Measurements from ENCODE around the gene SLC27A6.
A peak's percentile ranks its signal among the peaks of the same experiment; 100 is the strongest.

The SLC27A6 gene

DNA sequence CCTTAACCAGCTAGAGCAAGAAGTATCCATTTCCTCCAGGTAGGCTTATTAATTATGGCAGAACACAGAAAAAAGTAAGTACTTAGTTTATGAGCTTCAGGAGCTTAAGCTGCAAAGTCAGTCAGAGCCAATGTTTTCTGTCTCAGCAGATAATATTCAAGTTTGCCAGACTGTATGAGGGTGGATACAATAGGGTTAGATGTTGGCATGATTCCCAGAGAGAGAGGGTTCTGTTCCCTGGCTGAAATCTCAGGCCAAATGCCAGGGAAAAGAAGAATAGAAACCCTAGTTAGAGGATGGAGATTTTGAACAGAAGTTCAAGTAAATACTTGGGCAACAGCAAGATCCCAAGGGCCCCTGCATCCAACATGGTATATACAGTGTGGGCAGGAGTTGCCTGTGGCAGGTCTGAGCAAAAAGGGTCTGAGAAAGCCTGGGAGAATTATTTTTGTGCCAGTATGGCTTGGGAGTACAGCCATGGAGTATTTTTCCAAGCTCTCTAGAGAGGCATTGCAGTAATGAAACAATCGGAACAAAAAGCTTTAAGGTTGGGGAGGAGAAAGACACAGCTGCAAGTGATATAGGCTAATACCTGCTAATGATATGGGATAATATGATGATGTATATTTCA lies 98.3 kb downstream of the SLC27A6 start:
- no peak for DNase-seq (ENCODE audit: low spot score)

DNA sequence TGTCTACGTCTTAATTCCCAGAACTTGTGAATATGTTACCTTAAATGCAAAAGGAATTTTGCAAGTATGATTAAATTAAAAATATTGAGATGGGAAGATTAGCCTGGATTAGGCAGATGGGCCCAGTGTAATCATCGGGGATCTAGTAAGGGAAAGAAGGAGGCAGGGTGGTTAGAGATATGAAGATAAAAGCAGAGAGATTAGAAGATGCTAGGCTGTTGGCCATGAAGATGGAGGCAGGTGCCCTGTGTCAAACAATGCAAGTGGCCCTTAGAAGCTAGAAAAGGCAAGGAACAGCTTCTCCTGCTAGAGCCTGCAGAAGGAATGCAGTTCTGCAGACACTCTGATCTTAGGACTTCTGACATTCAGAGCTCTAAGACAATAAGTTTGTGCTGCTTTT lies 100.4 kb downstream of the SLC27A6 start:
- no peak for DNase-seq (ENCODE audit: low spot score)

DNA sequence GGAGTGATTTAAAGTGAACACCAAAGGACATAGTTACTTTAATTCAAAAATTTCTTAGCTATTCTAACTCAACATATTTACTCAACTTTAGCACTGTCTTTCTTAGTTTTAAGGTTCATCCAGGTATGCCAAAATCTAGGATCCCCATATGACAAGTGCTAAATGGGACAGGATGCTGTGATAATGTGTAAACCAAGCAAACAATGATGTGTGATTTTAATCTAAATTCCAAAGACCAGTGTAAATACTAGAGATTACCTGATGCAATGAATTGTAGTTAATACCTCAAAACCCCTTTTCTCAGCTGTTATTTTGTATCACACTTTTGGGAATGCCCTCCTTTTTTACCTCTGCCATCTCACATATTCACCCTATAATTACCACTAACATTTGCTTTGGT lies 102.5 kb downstream of the SLC27A6 start:
- DNase-seq (ENCODE audit: low spot score): no peak

DNA sequence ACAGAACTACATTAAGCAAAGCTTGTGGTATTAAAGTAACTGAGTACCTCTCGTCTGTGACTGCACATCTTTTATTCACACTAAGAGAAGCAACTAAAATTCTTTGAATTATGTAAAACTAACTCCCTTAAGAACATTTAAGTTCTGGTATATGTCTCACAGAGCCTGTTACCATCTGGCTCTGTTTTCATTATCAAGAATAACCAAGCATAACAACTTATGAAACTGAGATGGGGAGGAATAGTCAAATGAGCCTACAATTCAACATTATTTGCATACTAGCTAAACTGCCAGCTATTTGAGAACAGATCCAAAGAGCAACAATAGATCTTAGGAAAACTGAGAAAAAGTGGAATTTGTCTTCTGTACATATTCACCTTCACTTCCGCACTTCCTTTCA lies 104.0 kb downstream of the SLC27A6 start:
- DNase-seq (ENCODE audit: low spot score): no peak

DNA sequence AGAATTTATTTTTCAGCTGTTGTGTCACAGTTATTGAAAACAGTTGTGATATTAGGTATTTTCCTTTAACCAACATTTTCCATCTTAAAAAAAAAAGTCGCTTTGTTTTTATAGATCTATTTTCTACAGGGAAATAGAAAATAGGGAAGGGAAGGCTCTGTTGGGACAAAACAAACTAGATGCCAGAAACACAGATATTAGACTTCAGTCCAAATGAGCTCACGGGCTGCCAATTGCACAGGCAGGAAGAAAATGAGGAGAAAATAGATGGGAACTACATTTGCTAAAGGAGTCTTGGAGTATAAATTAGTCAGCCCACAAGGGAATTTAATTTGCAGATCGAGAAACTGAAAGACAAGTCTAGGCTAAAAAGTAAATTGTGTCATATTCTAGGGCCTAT lies 107.8 kb downstream of the SLC27A6 start:
- no peak for DNase-seq (ENCODE audit: low spot score)

DNA sequence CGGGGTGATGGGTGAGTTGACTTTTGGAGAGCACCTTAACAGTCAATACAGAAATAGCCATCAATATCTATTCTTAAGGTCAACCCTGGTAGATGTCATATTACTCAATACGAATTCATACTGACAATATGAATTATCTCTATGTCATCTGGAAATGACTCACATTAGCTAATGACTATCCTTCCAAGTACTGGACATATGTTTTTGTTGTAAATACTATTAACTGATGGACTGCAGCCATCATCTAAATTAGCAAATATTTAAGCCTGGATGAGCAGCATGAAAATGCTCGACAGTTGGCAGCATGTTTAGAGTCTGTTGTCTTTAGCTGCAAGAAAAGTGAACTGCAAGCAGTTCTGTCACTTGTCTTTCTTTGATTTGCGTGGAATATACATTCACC lies 109.6 kb downstream of the SLC27A6 start:
- DNase-seq (ENCODE audit: low spot score): peak; percentile 35

DNA sequence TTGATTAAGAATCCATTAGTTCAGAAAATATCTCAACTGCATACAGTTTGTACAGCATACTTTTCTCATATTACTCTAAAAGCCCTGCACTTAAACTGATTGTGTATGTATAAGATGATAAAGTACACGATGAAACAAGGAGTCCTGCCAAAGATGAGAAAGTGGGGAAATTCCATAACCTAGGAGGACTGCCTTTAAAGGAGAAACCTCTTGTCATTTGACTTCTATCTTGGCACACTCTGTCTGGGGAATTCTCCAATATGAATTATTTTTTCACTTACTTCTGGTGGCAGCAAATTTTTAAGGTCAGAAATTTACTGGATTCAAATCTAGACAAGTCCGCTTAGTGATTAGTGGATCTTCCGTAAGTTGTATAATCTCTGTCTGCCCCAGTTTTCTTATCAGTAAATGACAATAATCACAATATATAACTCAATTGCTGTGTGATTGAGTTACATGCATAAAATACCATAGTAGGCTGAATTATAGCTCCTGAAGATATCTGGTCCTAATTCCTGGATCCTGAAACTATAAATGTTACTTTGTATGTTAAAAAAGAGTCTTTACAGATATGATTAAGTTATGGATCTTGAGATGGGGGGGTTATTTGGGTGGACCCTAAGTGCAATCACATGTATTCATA lies 112.3 kb downstream of the SLC27A6 start:
- no peak for DNase-seq (ENCODE audit: low spot score)

DNA sequence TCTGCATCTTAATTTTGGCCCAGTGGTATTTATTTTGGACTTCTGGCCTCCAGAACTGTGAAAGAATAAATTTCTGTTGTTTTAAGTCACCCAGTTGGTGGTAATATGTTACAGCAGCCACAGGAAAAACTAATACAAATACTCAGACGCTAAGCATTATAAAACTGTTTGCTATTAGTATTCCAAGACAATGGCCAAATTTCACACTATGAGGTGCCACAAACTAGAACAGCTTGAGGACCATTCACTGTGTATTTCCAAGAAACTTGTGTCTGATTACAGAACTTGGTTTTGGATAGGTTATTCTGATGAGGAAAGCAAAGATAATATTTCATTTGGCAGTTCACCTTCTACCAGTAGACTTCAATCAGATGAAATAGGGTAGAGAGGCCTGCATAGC lies 113.0 kb downstream of the SLC27A6 start:
- no peak for DNase-seq (ENCODE audit: low spot score)

DNA sequence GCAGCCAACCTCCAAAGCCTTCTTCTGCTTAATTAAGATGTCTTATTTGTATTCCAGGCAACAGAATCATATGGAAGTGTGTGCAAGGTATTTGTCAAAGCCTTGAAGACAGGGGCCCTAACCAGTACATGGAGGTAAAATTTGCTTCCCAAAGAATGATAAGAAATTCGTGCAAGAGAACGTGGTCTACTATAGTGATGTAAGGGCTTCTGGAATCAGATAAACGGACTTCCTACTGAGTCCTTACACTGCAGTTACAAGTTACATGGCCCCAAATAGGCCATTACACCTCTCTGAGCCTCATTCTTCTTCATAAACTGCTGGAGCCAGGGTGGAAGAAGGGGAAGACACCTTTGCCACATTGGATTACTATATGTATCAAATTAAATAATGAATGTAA lies 113.4 kb downstream of the SLC27A6 start:
- no peak for DNase-seq (ENCODE audit: low spot score)

DNA sequence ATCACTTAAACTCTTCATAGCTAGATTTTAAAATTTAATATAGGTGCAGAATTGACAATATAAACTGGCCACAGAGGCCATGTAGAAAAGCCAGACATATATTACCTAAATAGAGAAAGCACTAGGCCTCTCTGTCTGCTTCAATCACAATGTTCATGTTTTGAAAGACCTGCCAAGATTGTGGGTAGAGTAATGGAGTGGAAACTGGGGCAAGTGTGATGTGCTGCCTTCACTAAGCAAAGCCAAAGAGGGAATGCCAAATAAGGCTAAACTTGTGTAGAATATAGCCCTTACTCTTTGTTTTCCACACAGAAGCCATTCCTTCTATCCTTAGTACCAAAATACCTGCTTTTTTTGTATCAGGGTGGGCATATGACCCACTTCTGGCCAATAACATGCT lies 114.2 kb downstream of the SLC27A6 start:
- DNase-seq (ENCODE audit: low spot score): no peak

DNA sequence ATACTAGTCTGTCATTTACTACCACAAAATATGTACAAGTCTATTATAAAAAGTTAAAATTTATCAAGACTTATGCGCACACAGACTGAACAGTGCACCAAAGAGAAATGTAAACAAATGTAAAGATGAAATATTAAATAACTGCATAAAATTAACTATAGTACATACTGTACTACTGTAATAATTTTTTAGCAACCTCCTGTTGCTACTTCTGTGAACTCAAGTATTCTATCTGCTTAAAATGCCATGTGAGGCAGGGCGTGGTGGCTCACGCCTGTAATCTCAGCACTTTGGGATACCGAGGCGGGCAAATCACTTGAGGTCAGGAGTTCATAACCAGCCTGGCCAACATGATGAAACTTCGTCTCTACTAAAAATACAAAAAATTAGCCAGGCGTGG lies 115.5 kb downstream of the SLC27A6 start:
- DNase-seq (ENCODE audit: low spot score): no peak

DNA sequence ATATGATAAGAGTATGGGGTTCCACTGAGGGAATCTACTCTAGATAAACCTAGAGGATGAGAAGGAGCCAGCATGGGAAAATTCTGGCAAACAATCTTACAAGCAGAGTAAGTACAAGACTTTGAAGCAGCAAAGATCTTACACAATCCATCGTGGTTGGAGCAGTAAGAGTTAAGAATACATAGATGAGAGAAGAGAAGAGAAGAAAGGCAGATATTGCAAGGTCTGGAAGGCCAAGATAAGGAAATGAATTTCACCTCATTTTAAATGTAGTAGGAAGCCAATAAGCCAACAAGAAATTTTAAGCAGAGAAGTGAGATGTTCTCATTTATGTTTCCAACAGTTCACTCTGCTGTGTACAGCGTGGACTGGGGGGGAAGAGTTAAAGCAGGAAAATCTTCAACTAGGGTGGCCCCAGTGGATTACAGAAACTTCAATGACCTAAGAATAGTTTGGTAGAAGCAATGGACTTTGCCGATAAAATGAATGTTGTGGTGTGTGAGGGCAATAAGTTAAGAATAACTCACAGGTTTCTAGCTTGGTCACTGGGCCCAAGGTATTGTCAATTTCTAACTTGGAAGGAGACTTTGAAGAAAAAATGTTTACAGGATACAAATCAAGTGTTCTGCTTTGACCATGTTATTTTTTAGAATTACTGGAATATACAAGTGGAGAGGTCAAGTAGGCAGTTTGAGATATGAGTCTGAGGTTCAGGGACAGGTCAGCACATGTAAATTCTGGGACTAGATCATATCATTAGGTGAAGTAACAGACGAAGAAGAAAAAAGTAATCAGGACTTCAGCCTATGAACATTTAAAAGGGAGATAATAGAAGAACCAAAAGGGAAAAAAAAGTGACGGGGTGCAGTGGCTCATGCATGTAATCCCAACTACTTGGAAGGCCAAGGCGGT lies 117.2 kb downstream of the SLC27A6 start:
- no peak for DNase-seq (ENCODE audit: low spot score)

Data from RKO (cell line).